NOMO-1 treated with DMSO at 0.1 percent for 48 hours (cell line): ENCODE data around the gene SNX33.
"Not testable (repeated sequence)": the region's sequence is repeated elsewhere in the genome, so short reads cannot be mapped to it uniquely, and the experiment has no call there.

Experiments used
- DNase-seq: peaks from one replicate; lab custom pipeline; 2025; ENCODE audit not compliant: unreplicated experiment; lab: John Stamatoyannopoulos, UW

The SNX33 gene

GRCh38 chr15:75661756-75662140 lies 14.0 kb downstream of the SNX33 start:
- no peak for DNase-seq

GRCh38 chr15:75662823-75663519 lies 15.3 kb downstream of the SNX33 start:
- DNase-seq: no peak

- no peak for DNase-seq
These were observed 16.3 kb downstream of the SNX33 start for GRCh38 chr15:75663931-75664421.

- DNase-seq: no peak
These were observed 19.2 kb downstream of the SNX33 start for GRCh38 chr15:75666823-75667501.

GRCh38 chr15:75669191-75669878 lies 21.6 kb downstream of the SNX33 start:
- DNase-seq: no peak

- DNase-seq: no peak
These were observed 22.1 kb downstream of the SNX33 start for GRCh38 chr15:75669879-75670212.

DNA sequence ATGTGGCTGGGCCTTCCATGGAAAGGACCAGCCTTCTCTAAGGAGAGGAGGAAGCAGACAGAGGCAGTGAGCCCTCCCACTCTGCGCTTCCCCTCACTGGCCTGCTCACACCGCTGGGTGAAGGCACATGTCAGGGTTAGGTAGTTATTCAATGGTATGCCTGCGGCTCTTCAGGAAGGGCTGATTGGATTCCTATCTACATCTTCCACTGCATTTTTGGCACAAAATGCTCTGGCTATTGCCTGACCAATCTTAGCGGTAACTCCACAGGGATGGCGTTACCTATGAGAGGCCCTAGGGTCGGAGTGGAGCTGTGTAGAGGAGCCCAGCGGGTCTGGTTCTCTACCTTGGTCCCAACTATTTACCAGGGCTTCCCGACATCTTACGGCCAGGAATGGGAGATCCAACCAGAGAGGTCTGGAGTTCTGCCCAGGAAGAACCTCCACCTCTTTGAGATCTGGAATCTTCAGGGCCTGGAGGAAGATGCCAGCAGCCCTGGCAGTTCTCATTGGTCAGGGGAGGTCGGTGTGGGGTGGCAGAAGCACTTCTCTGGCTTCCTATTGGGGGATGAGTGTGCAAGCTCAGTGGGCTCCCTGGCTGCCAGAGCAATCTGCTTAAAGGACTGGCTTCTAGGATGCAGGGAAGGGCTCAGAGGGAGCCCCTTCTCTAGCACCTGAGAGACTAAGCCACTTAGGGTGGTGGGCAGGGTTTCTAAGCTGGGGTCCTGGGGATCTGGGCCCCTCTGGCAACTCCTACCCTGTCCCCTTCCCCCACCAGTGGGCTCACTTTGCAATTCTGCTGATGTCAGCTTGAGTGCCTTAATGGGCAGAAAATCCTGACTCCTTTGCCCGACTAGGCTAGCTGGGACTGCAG lies 24.3 kb downstream of the SNX33 start:
- DNase-seq: no peak

DNA sequence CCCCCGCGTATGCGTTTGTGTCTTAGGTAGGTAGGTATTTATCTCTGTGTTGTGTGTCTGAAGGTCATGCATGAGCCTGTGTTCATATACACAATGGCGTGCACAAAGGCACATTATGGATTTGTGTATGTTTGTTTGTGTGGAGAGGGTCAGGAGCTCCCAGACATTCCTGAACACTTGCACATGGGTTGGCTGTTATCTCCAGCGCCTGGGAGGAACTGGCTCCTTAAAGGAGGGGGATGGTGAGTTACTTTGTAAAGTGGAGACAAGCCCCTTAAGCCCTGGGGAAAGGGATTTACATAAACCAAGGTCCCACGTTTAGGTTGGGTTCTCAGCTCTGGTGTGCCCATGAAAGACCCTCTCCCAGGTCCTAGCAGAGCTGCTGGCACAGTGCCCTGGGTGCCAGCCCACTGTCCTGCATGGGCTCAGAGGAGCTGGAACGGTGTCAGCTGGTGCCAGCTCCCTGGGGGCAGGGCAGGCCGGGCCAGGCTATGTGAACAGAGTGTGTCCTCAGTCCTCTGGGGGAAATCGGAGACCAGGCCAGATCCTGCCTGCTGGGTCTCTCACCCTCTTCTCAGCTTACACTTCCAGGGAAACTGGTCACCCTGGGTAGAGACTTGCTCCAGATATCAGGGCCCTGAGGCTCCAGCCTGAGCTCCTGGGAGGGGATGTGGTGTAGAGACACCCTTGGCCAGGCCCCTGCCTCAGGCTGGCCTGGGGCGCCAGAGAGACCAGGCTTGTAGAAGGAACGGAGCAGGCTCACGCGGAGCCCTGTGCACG lies 25.1 kb downstream of the SNX33 start:
- no peak for DNase-seq

DNA sequence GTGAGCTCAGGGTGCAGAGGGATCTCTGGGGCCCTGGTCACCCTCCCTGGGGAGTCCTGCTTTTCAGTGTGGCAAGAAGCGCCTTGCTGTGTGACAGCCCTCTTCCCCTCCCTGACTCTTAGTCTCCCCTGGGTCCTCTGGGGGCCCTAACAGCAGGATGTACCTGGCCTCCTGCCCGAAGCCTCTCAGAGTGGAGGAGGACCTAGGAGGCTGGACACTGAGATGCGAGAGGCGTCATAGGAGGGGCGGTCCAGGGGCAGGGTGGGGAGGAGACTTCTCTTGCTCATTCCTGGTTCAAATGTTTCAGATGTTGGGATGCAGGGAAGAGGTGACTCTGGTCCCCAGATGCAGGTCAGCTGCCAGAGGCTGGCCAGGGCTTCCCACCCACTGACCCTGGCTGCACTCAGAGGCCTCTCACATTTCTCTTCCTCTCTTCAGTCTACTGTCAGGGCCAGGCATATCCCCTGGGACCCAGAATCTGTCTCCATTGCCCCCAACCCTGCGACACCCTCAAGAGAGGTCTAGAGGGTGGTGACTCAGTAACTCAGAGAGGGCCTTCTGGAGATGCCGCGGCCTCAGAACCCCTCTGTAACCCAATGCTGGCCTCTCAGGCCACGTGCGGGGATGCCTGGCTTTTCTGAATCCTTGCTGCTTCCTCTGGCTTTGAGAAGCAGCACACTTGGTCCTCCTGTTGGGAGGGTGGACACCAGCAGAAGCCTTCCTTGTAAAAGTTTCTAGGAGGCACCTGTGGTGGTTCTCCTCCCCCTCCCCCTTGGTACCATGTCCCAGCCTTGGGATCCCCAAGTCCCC lies 25.9 kb downstream of the SNX33 start:
- DNase-seq: no peak

DNA sequence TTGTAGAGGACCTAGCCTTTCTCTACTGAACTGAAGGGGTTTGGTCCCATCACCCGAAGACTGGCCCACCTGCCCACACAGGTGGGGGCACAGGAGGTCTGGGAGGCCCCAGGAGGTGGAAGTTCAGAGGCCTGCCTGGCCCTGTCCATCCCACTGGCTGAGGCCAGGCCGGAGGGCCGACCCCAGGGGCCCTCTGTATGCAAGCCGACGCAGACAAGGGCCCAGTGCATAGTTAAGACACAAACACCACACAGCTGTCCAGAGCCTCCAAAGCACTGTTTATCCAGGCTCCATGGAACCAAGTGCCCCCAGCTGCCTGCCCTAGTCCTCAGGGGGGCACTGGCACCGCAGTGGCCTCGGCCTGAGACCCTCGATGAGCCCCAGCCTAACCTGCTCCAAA lies 26.7 kb downstream of the SNX33 start:
- DNase-seq: no peak

- DNase-seq: no peak
These were observed 28.1 kb downstream of the SNX33 start for GRCh38 chr15:75675579-75676404.

DNA sequence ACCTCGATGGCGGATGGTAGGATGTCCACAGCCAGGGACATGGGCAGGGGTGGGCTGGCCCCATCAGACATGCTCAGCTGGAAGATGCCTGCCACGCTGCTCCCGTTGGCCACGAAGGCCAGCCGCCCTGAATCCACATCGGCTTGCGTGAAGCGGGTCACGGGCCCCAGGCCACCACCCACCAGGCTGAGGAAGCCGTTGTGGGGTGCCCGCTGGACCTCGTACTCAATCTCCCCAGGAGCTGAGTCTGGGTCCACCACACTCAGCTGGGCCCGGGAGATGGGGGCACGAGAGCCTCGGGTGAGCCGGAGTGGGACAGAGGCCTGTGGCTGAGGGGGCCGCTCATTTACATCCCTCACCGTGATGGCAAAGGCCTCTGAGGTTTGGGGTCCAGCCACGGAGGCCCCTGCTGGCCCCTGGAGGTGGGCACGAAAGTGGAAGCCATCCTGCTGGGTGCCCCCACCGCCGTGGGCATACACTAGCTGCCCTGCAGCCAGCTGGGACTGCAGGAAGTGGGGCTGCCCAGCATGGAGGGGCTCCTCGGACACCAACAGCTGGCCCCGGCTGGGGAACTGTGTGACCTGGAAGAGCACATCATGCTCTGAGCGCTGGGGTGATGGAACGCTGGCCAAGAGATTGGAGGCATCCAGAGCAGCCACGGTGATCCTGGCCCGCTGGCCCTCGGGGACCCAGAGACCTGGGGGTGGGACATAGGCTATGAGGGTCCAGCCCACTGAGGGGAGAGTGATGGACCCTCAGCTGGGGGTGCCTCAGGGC lies 29.2 kb downstream of the SNX33 start:
- no peak for DNase-seq

DNA sequence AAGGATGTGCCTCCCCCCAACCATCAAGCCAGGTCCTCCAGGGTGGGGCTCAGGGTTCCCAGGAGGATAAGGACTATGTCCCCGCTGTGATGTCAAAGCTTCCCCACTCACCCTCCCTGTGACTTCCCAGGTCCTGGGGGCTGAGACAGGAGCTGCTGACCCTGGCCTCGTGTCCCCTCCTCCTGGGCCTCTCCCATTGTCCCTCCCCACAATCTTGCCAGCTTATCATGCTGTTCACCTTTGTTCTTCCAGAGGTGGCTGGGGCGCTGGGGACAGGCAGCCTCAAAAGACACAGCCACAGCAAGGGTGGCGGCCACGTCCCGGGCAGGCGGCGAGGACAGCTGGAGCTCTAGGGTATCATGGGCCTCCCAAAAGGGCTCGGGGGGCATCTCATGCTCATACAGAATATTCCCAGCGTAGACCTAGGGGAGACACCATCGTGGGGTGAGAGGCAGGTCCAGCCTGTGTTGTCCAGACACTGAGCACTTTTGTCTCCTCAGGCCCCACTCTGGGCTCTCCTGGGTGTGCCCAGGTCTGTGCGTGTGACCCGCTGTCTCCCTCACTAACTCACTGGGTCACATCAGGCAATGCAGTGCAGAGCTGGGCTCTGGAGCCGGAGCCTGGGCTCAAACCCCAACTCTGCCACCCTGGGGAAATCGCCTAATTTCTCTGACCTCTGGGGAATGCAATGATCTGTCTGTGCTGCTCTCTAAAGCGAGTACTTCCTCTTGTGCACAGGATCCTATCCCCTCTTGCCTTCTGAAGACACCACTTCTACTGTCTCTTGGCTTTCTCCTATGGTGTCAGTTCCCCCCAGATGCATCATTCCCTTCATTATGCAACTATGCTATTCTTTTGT lies 30.0 kb downstream of the SNX33 start:
- DNase-seq: no peak

DNA sequence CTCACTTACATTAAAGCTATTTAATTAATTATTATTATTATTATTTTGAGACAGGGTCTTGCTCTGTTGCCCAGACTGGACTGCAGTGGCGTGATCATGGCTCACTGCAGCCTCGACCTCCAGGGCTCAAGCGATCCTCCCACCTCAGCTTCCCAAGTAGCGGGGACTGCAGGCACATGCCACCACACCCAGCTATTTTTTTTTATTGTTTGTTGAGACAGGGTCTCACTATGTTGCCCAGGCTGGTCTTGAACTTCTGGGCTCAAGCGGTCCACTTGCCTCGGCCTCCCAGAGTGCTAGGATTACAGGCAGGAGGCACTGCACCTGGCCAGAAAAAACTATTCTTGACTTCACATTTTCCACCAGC lies 30.6 kb downstream of the SNX33 start:
- not testable (repeated sequence) for DNase-seq

- DNase-seq: no peak
These were observed 32.5 kb downstream of the SNX33 start for GRCh38 chr15:75680007-75680789.
